ENCODE data around the gene OR51G2. TPM values are rescaled to one million over a fixed set of nuclear protein-coding genes. Genes with fewer than 3 reads are reported as not detected.

OR51G2 gene
- total RNA-seq: not detected in 2 replicates

GRCh38 chr11:4919250-4919649 lies at the start of gene OR51G2:
OR51G2 (minus strand) TSS chr11:4919350; CDS start chr11:4915663, 3,687 bp downstream.

GRCh38 chr11:4955613-4956012 lies 36.5 kb upstream of the OR51G2 start, which contains the start of gene OR51A2:
OR51A2 (minus strand) TSS chr11:4955713; CDS start chr11:4955713, 0 bp downstream.

GRCh38 chr11:4947505-4947904 lies 28.4 kb upstream of the OR51G2 start, which contains the start of gene OR51A4:
OR51A4 (minus strand) TSS chr11:4947605; CDS start chr11:4947100, 505 bp downstream.

GRCh38 chr11:4924239-4924638 lies 5.1 kb upstream of the OR51G2 start, which contains the start of gene OR51G1:
OR51G1 (minus strand) TSS chr11:4924339; CDS start chr11:4924339, 0 bp downstream.

GRCh38 chr11:4903484-4903883 lies 15.7 kb downstream of the OR51G2 start, which contains the start of gene OR51A7:
OR51A7 (plus strand) TSS chr11:4903783; CDS start chr11:4907370, 3,587 bp downstream.

GRCh38 chr11:4881860-4882500 lies 37.2 kb downstream of the OR51G2 start, which contains the start of gene OR51T1:
OR51T1 (plus strand) TSS chr11:4881900; CDS start chr11:4881900, 0 bp downstream.

Other genes with a start within 250 kb of the OR51G2 start
- not detected in 2 replicates for gene OR51E2, start 221.5 kb downstream of the OR51G2 start, total RNA-seq
- not detected in 2 replicates for gene MMP26, start 214.6 kb downstream of the OR51G2 start, total RNA-seq
- not detected in 2 replicates for gene OR51F1, start 149.4 kb downstream of the OR51G2 start, total RNA-seq
- not detected in 2 replicates for gene OR52R1, start 115.0 kb downstream of the OR51G2 start, total RNA-seq
- gene OR51F2, start 98.0 kb downstream of the OR51G2 start, total RNA-seq: not detected in 2 replicates
- gene OR51S1, start 70.1 kb downstream of the OR51G2 start, total RNA-seq: not detected in 2 replicates
- not detected in 2 replicates for gene OR51T1, start 37.5 kb downstream of the OR51G2 start, total RNA-seq
- gene OR51A7, start 15.6 kb downstream of the OR51G2 start, total RNA-seq: not detected in 2 replicates
- gene OR51G1, start 5.0 kb upstream of the OR51G2 start, total RNA-seq: not detected in 2 replicates
- not detected in 2 replicates for gene OR51A4, start 28.3 kb upstream of the OR51G2 start, total RNA-seq
- not detected in 2 replicates for gene OR51A2, start 36.4 kb upstream of the OR51G2 start, total RNA-seq
- gene OR51L1, start 75.5 kb upstream of the OR51G2 start, total RNA-seq: not detected in 2 replicates
- gene OR52J3, start 127.2 kb upstream of the OR51G2 start, total RNA-seq: not detected in 2 replicates
- not detected in 2 replicates for gene OR52E2, start 140.3 kb upstream of the OR51G2 start, total RNA-seq
- not detected in 2 replicates for gene OR52E1, start 150.2 kb upstream of the OR51G2 start, total RNA-seq
- gene OR52A5, start 219.0 kb upstream of the OR51G2 start, total RNA-seq: not detected in 2 replicates
- gene OR52A1, start 235.4 kb upstream of the OR51G2 start, total RNA-seq: not detected in 2 replicates

Measured in dermis lymphatic vessel endothelial cell (primary cell).